NB4 (cell line): ENCODE results near the gene SLC6A11.

Experiments used
- CTCF ChIP-seq: IDR thresholded peaks from one replicate; pipeline ENCODE4 v1.5.1; 2012; ENCODE audit warnings: low read depth, low read length
- MAX ChIP-seq: IDR thresholded peaks from 2 replicates; pipeline ENCODE4 v1.6.1; 2011; ENCODE audit warnings: low read depth, low read length
- MYC ChIP-seq: IDR thresholded peaks from 2 replicates; pipeline ENCODE4 v1.6.1; 2011; ENCODE audit warnings: low read depth, low read length
- POLR2A ChIP-seq: IDR thresholded peaks from 2 replicates; pipeline ENCODE4 v1.6.1; 2011; ENCODE audit warnings: mild to moderate bottlenecking; ENCODE audit not compliant: insufficient read length; ENCODE audit errors: extremely low read depth

GRCh38 chr3:10778492-10779292 lies 37.3 kb upstream of the SLC6A11 start:
- TF ChIP-seq CTCF (no peak), MAX (no peak), POLR2A (no peak), MYC (no peak)
